Testis (tissue), 2 donors: ENCODE measurements around the gene CPNE6.

ENCODE experiments used
- CTCF ChIP-seq, 3 experiments: fragments of 450-650 bp in 2 of 3; fragments of 200-600 bp in 1 of 3; sonication (generic) in 1 of 3; IDR thresholded peaks; one replicate each; pipeline ENCODE4 v1.5.1; 2016 to 2019; ENCODE audit warnings: antibody characterized with exemption in 3 of 3, mild to moderate bottlenecking in 2 of 3, moderate library complexity in 1 of 3
- POLR2A ChIP-seq: fragments of 450-650 bp; IDR thresholded peaks from one replicate; pipeline ENCODE4 v1.6.1; 2017; ENCODE audit warnings: antibody characterized with exemption, mild to moderate bottlenecking, moderate library complexity

- TF ChIP-seq CTCF (IDR thresholded peaks at IDR 0.05) (no peak), POLR2A (no peak)
These were observed 4.9 kb downstream of the CPNE6 start for GRCh38 chr14:24076302-24076601.
